Dendritic cell treated with granulocyte-macrophage colony-stimulating factor and Interleukin-4, amounts not matched to agents 40 ng/mL and 50 ng/mL, for 4 days (primary cell): ENCODE results near the gene SNTN.

Source experiments
- H3K27ac Mint-ChIP-seq: one replicate; pipeline ENCODE4 v1.8.0; 2022; ENCODE audit warnings: mild to moderate bottlenecking, mixed read lengths
- H3K27me3 Mint-ChIP-seq: one replicate; pipeline ENCODE4 v1.8.0; 2022; ENCODE audit warnings: mild to moderate bottlenecking, mixed read lengths
- H3K36me3 Mint-ChIP-seq: one replicate; pipeline ENCODE4 v1.8.0; 2022; ENCODE audit warnings: low read depth, mixed read lengths
- H3K4me1 Mint-ChIP-seq: one replicate; pipeline ENCODE4 v1.8.0; 2022; ENCODE audit warnings: low read depth, mixed read lengths
- H3K4me3 Mint-ChIP-seq: one replicate; pipeline ENCODE4 v1.8.0; 2022; ENCODE audit warnings: mild to moderate bottlenecking, moderate library complexity, mixed read lengths
- H3K9me3 Mint-ChIP-seq: one replicate; pipeline ENCODE4 v1.8.0; 2022; ENCODE audit warnings: mixed read lengths
- intact Hi-C: fragments of 100-400 bp; cut with micrococcal nuclease; formaldehyde crosslinking; loops from one replicate; pipeline ENCODE4 v1.15.0; 2022

SNTN gene

DNA sequence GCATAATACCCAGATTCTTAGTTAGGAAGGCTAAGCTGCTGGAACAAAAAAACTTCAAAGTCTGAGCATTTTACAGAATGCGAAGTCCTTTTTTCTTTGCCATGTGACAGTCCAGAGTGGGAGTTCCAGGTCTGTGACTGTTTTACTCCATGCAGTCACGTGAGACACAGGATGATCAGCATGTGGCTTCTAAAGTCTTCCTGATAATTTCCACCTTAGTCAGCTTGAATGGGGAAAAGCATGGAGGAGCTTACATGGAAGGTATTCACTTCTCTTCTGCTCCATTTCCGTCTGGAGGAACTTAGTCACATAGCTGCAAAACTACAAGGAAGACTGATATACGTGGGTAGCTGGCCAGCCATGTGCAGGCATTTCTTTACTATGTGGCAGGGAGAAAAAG lies 1.7 kb downstream of the SNTN start:
- Mint-ChIP-seq H3K9me3 (no peaks in the 10 kb centered on the region), H3K4me3 (no peak overlapping the region), H3K4me1 (no peaks in the 10 kb centered on the region), H3K27me3 (no peaks in the 10 kb centered on the region), H3K36me3 (no peaks in the 10 kb centered on the region), H3K27ac (no peak overlapping the region)
- intact Hi-C loops = no loop called here

DNA sequence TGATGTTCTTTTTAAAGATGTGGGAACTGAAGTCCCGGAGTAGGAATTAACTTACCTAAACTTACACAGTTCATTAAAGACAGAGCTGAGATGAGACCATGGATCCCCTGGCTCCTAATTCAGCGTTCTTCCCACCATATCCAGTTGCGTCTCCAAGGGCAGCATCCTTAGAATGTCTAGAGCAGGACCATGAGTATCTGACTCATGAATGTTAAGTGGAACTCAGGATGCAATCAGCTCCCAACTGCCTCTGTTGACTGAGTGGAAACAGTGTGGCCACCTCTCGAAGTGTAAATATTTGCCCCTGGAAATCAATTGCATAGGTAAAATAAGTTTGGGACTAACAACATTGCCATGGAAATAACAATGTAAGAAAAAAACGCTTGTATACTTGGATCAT lies 2.5 kb downstream of the SNTN start:
- no peaks in the 10 kb centered on the region for H3K4me1 Mint-ChIP-seq
- no peak overlapping the region for H3K27ac Mint-ChIP-seq
- no peaks in the 10 kb centered on the region for H3K27me3 Mint-ChIP-seq
- no peak overlapping the region for H3K4me3 Mint-ChIP-seq
- intact Hi-C loops = no loop called here
- H3K36me3 Mint-ChIP-seq = no peaks in the 10 kb centered on the region
- no peaks in the 10 kb centered on the region for H3K9me3 Mint-ChIP-seq

DNA sequence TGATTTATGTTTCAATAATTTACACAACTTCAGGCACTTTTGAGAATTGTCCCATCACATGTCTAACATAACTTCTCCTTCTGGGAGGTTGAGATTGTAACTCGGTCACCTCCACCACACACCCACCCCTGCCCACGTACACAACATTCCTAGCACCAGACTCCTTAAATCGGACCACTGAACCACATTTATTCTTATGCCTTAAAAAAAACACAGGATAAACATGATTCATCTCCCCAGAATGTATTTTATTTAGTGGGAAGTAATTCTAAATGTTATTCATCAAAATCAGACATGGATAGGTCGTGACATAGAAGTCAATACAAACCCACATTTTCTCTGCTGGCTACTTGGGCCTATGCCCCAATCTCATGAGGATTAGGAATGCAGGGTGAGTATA lies 3.0 kb downstream of the SNTN start:
- H3K27ac Mint-ChIP-seq = no peak overlapping the region
- H3K36me3 Mint-ChIP-seq = no peaks in the 10 kb centered on the region
- H3K4me1 Mint-ChIP-seq = no peaks in the 10 kb centered on the region
- intact Hi-C loops = no loop called here
- H3K9me3 Mint-ChIP-seq = no peaks in the 10 kb centered on the region
- no peak overlapping the region for H3K4me3 Mint-ChIP-seq
- no peaks in the 10 kb centered on the region for H3K27me3 Mint-ChIP-seq

DNA sequence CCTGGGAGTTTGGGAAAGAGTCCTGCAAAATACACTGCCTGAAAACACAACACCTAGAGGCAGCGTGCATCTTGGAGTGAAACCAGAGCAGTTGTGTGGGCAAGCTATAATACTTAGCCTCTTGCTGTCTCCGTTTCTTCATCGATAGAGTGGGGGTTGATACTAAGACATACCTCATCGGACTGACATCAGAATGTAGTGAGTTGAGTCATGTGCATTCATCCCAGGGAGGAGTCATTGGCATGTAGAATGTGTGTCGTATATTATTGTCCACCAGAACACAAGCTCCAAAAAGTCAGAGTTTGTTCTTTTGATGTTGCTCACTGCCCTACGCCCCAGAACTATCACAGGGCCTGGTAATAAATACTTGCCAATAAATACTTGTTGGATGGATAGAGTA lies 4.3 kb downstream of the SNTN start:
- intact Hi-C loops = no loop called here
- no peaks in the 10 kb centered on the region for H3K36me3 Mint-ChIP-seq
- no peaks in the 10 kb centered on the region for H3K27me3 Mint-ChIP-seq
- H3K4me1 Mint-ChIP-seq = no peaks in the 10 kb centered on the region
- no peaks in the 10 kb centered on the region for H3K9me3 Mint-ChIP-seq
- no peak overlapping the region for H3K27ac Mint-ChIP-seq
- H3K4me3 Mint-ChIP-seq = no peak overlapping the region

DNA sequence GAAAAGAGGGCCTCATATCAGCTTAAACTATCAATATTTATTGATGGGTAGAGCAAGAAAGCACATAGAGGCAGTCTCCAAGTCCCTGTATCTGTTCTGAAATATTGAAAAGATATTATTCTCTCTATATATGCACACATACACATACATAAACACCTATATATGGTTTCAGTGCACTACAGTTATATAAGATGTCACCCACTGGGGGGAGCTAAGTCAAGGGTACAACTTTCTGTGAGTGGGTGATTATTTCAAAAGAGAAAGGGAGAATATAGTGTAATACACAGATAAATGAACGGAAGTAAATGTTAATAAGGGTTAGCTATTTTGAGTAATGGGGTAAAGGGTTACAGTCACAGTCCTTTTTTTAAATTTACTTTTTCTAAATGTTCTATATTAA lies 8.8 kb downstream of the SNTN start:
- H3K27me3 Mint-ChIP-seq = no peaks in the 10 kb centered on the region
- no peak overlapping the region for H3K4me3 Mint-ChIP-seq
- H3K27ac Mint-ChIP-seq = no peak overlapping the region
- H3K4me1 Mint-ChIP-seq = no peaks in the 10 kb centered on the region
- intact Hi-C loops = no loop called here
- H3K36me3 Mint-ChIP-seq = no peaks in the 10 kb centered on the region
- H3K9me3 Mint-ChIP-seq = no peaks in the 10 kb centered on the region

DNA sequence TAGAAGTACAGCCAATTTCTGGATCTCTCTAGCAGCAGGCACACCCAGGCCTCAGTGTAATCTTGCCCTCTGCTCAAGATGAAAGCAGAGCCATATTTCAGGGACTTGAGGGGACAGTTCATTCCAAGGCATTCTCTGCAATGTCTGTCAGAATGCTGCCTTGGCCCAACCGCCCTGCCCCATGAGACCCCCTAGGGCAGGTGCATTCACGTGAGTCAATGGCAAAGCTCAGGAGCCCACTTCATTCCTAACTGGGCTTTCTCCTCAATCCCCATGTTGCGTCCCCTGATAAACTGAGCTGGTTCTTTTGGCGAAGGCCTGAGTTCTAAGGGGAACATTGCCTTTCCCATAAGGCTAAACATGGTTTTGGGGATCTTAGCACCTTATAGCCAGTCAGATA lies 9.5 kb downstream of the SNTN start:
- H3K4me3 Mint-ChIP-seq = no peak overlapping the region
- no peaks in the 10 kb centered on the region for H3K9me3 Mint-ChIP-seq
- H3K4me1 Mint-ChIP-seq = no peaks in the 10 kb centered on the region
- no peak overlapping the region for H3K27ac Mint-ChIP-seq
- intact Hi-C loops = no loop called here
- H3K36me3 Mint-ChIP-seq = no peaks in the 10 kb centered on the region
- H3K27me3 Mint-ChIP-seq = no peaks in the 10 kb centered on the region

DNA sequence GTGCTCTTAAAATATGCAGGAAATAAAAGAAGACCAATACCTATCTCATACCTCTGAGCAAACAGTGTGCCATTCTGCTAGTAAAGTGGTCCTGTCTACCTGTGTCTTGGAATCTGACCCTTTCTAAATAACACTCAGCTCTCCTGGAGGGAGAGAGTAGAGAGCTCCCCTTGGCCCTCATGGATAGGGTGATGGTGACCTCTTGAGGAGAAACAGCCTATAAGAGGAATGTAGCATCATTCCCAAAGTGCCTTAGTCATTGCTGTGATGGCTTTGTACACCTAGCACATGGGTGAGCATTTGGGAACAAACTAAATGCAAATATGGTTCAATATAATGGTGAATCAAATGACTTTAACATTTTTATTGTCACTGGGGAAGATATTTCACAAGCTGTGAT lies 10.0 kb downstream of the SNTN start:
- H3K4me1 Mint-ChIP-seq = no peaks in the 10 kb centered on the region
- intact Hi-C loops = no loop called here

DNA sequence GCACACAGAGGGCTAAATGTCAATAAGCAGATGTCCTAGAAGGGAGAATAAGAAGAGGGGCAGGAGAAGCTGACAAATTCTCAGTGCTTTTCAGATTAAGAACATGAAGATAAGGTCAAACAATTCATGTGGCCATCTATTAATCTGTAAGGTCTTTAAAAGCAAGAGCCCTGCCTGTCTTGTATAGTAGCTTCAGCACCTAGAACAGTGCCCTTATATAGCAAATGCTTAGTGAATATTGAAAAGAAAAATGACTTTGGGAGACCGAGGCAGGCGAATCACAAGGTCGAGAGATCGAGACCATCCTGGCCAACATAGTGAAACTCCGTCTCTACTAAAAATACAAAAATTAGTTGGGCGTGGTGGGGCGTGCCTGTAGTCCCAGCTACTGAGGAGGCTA lies 18.1 kb downstream of the SNTN start:
- Mint-ChIP-seq H3K4me1 (no peaks in the 10 kb centered on the region), H3K36me3 (no peaks in the 10 kb centered on the region), H3K4me3 (no peak overlapping the region), H3K27me3 (peaks cover 3% of the 10 kb centered on the region), H3K27ac (no peak overlapping the region), H3K9me3 (no peaks in the 10 kb centered on the region)
- intact Hi-C loops = no loop called here

More for the DNA sequence above, 10.0 kb downstream of the SNTN start:
- Mint-ChIP-seq H3K27ac (no peak overlapping the region), H3K36me3 (no peaks in the 10 kb centered on the region), H3K4me3 (no peak overlapping the region), H3K27me3 (no peaks in the 10 kb centered on the region), H3K9me3 (no peaks in the 10 kb centered on the region)

DNA sequence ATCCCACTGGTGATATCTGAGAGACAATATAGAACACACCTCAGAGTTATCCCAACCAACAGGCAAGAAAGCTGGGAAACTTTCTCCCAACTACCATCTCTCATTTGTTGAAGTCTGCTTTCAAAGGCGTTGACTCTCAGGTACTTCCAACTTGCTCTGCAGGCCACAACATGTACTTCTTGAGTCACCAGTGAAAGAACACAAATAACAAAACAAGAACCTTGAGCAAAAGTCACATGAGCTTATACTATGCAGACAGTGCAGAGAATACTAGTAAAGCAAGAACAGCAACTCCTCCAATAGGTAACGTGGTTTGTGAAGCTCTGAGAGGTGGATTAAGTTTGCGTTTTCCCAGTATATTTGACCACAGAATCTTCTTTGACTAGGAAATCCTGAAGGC lies 20.6 kb downstream of the SNTN start:
- Mint-ChIP-seq H3K9me3 (no peaks in the 10 kb centered on the region), H3K36me3 (no peaks in the 10 kb centered on the region), H3K27ac (no peak overlapping the region), H3K4me1 (no peaks in the 10 kb centered on the region), H3K27me3 (peaks cover 3% of the 10 kb centered on the region), H3K4me3 (no peak overlapping the region)
- intact Hi-C loops = no loop called here

DNA sequence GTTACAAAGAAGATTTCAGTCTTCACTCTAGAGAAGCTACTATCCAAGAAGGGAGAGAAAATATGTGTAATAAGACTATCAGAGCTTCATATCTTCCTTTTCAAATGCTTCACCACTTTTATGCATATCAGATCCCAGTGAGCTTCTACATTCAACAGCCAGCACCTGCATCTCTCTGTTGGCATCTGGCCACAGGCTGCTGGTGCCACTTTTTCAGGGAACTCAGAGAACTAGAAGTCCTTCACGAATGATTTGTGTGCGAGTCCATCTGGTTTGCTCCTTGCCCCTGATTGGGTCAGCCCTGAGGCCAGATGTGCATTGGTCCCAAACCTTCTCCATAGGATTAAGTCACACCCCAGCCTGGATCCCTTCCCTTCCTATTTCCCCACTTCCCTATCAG lies 22.1 kb downstream of the SNTN start:
- peaks cover 3% of the 10 kb centered on the region for H3K4me1 Mint-ChIP-seq
- H3K9me3 Mint-ChIP-seq = no peaks in the 10 kb centered on the region
- H3K4me3 Mint-ChIP-seq = no peak overlapping the region
- H3K36me3 Mint-ChIP-seq = no peaks in the 10 kb centered on the region
- intact Hi-C loops = no loop called here
- H3K27ac Mint-ChIP-seq = no peak overlapping the region
- peaks cover 3% of the 10 kb centered on the region for H3K27me3 Mint-ChIP-seq

DNA sequence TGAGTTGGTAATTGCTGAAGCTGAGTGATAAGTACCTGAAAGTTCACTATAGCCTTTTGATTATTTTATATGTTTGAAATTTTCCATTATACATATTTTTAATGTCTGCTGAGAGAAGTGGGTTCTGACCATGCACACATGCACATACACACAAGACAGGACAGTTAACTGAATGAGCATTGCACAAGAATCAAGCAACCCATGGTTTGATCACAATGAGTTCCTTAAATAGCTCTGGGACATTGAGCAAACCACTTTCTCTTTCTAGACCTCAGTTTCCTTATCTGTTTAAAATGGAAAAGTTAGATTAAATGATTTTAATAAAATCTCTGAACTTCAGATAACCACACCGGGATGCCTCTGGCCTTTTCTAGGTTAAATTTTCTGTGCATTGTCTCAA lies 26.7 kb downstream of the SNTN start:
- intact Hi-C loops = no loop called here
- Mint-ChIP-seq H3K27ac (no peak overlapping the region), H3K4me3 (no peak overlapping the region), H3K9me3 (no peaks in the 10 kb centered on the region), H3K36me3 (no peaks in the 10 kb centered on the region), H3K27me3 (no peaks in the 10 kb centered on the region), H3K4me1 (peaks cover 8% of the 10 kb centered on the region)

DNA sequence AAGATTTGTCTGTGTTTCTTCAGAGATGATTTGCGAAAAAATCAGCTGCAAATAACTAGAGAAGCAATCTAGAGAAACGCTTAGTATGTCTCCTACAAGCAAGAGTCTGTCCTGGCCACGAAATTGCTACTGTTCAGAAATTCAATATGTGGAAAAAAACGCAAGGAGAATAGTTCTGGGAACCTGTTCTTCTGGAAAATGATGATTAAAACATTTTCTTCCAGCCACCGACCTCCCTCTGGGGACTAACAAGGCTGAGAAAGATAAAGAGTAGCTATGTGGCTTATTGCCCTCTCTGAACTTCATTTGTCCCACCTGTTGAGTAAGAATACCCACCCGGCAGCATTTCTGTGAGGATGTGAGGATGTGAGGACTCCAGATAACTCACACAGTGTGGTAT lies 31.6 kb downstream of the SNTN start:
- peaks cover 8% of the 10 kb centered on the region for H3K4me1 Mint-ChIP-seq

DNA sequence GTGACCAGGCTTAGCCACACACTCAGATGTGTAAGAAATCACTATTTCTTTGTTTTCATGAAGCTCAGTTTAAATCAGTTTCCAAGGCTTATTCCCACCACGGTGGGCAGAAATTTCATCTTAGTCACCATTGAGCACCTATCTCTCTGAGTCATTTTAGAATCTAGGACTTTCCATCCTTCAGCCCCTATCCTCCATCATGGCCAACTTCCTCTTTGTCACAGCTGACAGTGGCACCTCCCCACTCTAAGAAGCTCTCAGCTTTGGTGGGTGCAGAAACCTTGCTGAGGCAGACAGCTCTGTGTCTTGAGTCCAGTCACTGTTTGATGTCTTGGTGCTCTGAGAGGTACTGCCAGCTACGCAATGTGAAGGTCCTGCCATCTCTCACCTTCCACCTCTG lies 32.9 kb downstream of the SNTN start:
- Mint-ChIP-seq H3K36me3 (no peaks in the 10 kb centered on the region), H3K9me3 (no peaks in the 10 kb centered on the region), H3K4me3 (no peak overlapping the region), H3K27me3 (no peaks in the 10 kb centered on the region), H3K27ac (no peak overlapping the region), H3K4me1 (no peaks in the 10 kb centered on the region)
- intact Hi-C loops = no loop called here

More for the DNA sequence above, 31.6 kb downstream of the SNTN start:
- no peaks in the 10 kb centered on the region for H3K27me3 Mint-ChIP-seq
- no peaks in the 10 kb centered on the region for H3K9me3 Mint-ChIP-seq
- intact Hi-C loops = no loop called here
- H3K36me3 Mint-ChIP-seq = no peaks in the 10 kb centered on the region
- no peak overlapping the region for H3K4me3 Mint-ChIP-seq
- no peak overlapping the region for H3K27ac Mint-ChIP-seq

DNA sequence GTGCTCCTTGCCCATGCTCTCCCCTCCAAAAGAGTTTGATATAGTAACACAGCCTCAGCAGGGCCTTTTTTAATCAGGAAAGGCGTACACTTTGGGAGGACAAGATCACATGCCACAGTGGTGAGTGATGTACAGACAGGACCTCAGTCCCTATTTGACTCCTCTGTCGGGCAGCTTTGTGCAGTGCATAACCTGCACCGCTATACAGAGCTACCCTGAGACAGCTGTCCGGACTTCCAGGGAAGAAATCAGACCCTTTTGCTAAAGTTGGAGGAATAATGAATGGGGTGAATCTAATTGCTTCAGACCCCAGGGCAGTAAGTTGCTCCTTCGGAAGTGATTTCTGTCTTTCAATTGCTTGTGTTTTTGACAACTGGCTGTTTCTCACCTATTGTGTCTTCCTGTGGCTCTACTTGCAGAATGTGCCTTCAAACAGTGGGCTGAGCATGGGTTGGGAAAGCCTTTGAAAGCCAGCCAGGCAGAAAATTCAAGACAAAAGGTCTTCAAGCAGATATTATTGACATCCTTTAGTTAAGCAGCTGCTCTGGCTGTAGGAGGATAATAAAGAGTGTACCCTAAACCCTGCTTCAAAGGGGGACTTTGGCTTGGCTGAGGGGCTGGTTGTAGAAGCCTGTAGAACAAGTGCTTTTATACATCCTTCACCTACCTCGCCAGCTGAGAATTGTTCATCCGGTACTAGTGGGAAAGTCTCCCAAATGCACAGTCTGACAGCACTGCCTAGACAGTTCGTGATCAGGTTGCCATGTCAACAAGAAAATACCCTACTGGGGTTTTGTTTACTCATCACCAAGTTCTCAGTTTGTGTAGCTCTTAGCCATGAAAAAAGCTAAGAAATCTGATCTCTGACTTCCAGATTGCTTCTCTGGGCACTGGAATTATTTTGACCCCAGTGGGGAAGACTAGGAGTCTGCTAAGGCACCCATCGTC lies 35.1 kb downstream of the SNTN start:
- no peak overlapping the region for H3K4me3 Mint-ChIP-seq
- intact Hi-C loops = no loop called here

DNA sequence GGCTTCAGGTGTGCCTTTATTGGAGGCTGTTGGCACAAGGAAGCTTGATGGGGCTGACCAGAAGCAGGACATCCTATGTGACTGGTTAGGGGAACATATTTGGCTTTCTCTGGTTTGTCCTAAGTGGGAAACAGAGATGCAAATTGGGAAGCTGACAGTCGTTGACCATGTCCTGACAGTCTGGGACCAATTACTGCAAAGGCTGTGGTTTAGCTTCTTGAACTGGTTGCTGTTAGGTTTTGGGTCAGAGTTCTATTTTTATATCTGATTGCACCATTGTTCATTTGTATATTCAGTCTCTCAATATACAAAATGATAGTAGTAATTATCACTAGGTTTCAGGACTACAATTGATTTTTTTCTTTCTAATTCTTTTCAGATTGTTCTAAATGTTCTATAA lies 36.8 kb downstream of the SNTN start:
- Mint-ChIP-seq H3K36me3 (no peaks in the 10 kb centered on the region), H3K9me3 (peaks cover 25% of the 10 kb centered on the region), H3K27ac (no peak overlapping the region), H3K4me3 (no peak overlapping the region), H3K4me1 (no peaks in the 10 kb centered on the region), H3K27me3 (no peaks in the 10 kb centered on the region)
- intact Hi-C loops = no loop called here

More for the DNA sequence above, 35.1 kb downstream of the SNTN start:
- Mint-ChIP-seq H3K36me3 (no peaks in the 10 kb centered on the region), H3K4me1 (no peaks in the 10 kb centered on the region), H3K27me3 (no peaks in the 10 kb centered on the region), H3K27ac (no peak overlapping the region), H3K9me3 (peaks cover 14% of the 10 kb centered on the region)
